T-helper 22 cell (primary cell): ENCODE results near the gene FAM209B.
"Not testable (repeated sequence)": the region's sequence is repeated elsewhere in the genome, so short reads cannot be mapped to it uniquely, and the experiment has no call there.

ENCODE experiments used
- DNase-seq: peaks from one replicate; pipeline ENCODE4 v3.0.0-alpha.2; 2020; ENCODE audit warnings: low read depth

Gene FAM209B

GRCh38 chr20:56532946-56533345, at the start of gene FAM209B:
FAM209B (plus strand) TSS chr20:56533246; CDS start chr20:56533342, 96 bp downstream.
- not testable (repeated sequence) for DNase-seq

- no peak for DNase-seq
Measured at GRCh38 chr20:56483970-56484369, 49.1 kb upstream of the FAM209B start.

- DNase-seq: no peak
Measured at GRCh38 chr20:56487216-56487615, 45.8 kb upstream of the FAM209B start.

- no peak for DNase-seq
Measured at GRCh38 chr20:56488566-56488965, 44.5 kb upstream of the FAM209B start.

- DNase-seq: no peak
Measured at GRCh38 chr20:56501116-56501515, 31.9 kb upstream of the FAM209B start.

GRCh38 chr20:56503916-56504315, 29.1 kb upstream of the FAM209B start:
- no peak for DNase-seq

- no peak for DNase-seq
Measured at GRCh38 chr20:56504373-56505005, 28.6 kb upstream of the FAM209B start.

- no peak for DNase-seq
Measured at GRCh38 chr20:56506103-56506502, 26.9 kb upstream of the FAM209B start.

- DNase-seq: no peak
Measured at GRCh38 chr20:56511926-56512325, 21.1 kb upstream of the FAM209B start.

- DNase-seq: no peak
Measured at GRCh38 chr20:56513161-56514150, 19.6 kb upstream of the FAM209B start.

GRCh38 chr20:56516631-56517030, 16.4 kb upstream of the FAM209B start:
- DNase-seq: no peak

GRCh38 chr20:56517211-56517610, 15.8 kb upstream of the FAM209B start:
- no peak for DNase-seq

- no peak for DNase-seq
Measured at GRCh38 chr20:56517641-56518040, 15.4 kb upstream of the FAM209B start.

GRCh38 chr20:56518126-56518525, 14.9 kb upstream of the FAM209B start:
- DNase-seq: no peak

GRCh38 chr20:56518721-56519398, 14.2 kb upstream of the FAM209B start:
- DNase-seq: no peak

GRCh38 chr20:56519551-56519950, 13.5 kb upstream of the FAM209B start:
- no peak for DNase-seq

- DNase-seq: no peak
Measured at GRCh38 chr20:56520180-56520579, 12.9 kb upstream of the FAM209B start.

- not testable (repeated sequence) for DNase-seq
Measured at GRCh38 chr20:56520746-56521354, 12.2 kb upstream of the FAM209B start.

GRCh38 chr20:56522311-56522710, 10.7 kb upstream of the FAM209B start:
- no peak for DNase-seq

GRCh38 chr20:56524444-56524843, 8.6 kb upstream of the FAM209B start, which contains the start of gene FAM209A:
FAM209A (plus strand) TSS chr20:56524744; CDS start chr20:56524809, 65 bp downstream.
- DNase-seq: not testable (repeated sequence)

- no peak for DNase-seq
Measured at GRCh38 chr20:56527521-56527920, 5.5 kb upstream of the FAM209B start.

- DNase-seq: no peak
Measured at GRCh38 chr20:56537997-56538396, 5.0 kb downstream of the FAM209B start.
